ENCODE data around the gene MYH15. TPM values are rescaled to one million over a fixed set of nuclear protein-coding genes. Genes with fewer than 3 reads are reported as not detected.

MYH15 gene
- total and polyA plus RNA-seq, 2 of the 8 experiments (the other 6 are each of a cell fraction or from before 2014, with no cell fraction given): under 0.01 TPM; not detected in 1

GRCh38 chr3:108396336-108396735, 114.1 kb downstream of the MYH15 start (continued):
- no peak for TF ChIP-seq CHD2 (IDR thresholded peaks at IDR 0.05; ENCODE audit: low read length)
- TF ChIP-seq JUN (IDR thresholded peaks at IDR 0.05; ENCODE audit: low read depth, low read length): no peak
- TF ChIP-seq CEBPB (IDR thresholded peaks at IDR 0.05; ENCODE audit: low read depth, low read length): no peak
- TF ChIP-seq SAP30 (IDR thresholded peaks at IDR 0.05; ENCODE audit: insufficient read depth, insufficient replicate concordance, low read length): no peak
